NK-92 treated with Interleukin-12 subunit alpha and Interleukin-12 subunit beta, amount 100 ng/mL, for 24 hours (cell line): Measurements from ENCODE around the gene IBA57.

ENCODE experiments used
- DNase-seq: peaks from one replicate; lab custom pipeline; 2025; lab: John Stamatoyannopoulos, UW

IBA57 gene

DNA sequence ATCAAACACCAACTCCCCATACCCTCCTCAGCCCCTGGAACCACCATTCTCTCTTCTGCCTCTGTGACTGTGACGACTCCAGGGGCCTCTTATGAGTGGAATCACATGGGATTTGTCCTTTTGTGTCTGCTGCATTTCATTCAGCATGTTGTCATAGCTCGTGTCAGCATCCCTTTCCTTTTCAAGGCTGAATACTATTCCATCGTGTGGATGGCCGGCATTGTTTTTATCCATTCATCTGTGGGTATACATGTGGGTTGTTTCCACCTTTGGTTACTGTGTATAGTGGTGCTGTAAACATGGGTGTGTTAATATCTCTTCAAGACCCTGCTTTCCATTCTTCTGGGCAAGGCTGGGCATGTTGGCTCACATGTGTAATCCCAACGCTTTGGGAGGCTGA, 25.2 kb downstream of the IBA57 start:
- no peak for DNase-seq

DNA sequence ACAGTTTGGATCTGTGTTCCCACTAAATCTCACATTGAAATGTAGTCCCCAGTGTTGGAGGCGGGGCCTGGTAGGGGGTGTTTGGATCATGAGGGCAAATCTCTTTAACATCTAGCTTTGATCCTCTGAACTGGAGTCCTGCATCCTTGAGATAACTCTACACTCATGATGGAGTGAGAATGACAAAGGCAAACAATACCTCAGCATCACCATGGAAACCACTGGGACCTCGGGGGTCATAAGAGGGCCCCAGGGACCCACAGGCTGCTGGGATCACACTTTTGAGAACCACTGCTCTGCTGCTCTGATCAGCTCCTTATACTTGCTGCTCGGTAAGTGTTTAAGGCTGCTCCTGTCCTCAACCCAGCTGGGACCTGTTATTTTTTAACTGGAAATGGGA, 28.8 kb downstream of the IBA57 start:
- DNase-seq = no peak

DNA sequence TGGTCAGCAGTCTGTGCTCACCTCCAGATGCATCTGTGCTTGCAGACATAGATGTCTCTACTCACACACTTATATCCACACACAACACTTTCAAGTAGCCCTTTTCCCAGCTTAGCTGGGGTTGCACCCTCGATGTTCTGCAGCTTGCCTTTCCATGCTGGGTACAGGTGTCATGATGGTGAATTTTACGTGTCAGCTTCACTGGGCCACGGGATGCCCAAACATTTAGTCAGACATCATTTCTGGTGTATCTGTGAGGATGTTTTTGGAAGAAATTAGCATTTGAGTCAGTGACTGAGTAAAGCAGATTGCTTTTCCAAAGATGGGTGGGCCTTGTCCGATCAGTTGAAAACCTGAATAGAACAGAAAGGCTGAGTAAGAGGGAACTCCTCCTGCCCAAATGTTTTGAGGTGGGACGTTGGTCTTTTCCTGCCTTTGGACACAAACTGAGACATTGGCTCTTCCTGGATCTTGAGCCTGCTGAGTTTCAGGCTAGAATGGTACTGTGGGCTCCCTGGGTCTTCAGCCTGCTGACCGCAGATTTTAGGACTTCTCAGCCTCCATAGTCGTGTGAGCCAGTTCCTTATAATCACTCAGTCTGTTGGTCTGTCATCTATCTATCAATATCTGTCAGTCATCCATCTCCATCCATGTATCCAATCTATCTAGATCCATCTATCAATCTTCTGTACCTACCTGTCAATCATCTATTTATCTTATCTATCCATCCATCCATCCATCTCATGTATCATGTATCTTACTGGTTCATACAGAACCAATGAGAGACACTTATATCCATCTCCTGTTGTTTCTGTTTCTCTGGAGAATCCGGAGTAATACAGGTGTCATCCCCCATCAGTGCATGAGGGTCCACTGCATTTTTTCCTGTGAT, 29.6 kb downstream of the IBA57 start:
- no peak for DNase-seq

DNA sequence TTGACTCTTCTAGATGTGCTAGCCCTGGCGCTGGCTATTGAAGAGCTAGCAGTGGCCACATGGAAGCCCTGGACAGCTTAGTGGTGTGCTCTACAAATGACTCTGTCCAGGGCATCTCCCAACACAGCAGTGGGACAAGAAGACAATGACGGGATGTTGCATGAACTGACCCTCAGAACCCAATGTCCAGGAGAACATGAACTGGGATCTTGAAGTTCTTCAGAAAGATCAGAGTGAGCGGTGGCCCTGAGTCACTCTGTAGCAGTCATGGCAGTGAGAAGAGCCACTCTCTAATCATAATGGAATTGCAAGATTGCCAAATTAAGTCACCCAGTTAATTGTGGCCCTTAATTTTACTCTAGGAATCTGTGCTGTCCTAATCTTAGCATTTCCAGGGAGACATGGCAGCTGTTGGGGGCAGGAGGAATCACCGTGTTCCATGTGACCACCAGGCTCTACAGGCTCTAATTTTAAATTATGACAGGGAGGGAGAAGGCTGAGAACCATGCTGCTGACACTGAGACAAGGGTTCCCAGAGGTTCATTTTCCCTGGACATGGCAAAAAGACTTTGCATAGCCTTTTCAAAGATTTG, 32.0 kb downstream of the IBA57 start:
- DNase-seq = no peak

DNA sequence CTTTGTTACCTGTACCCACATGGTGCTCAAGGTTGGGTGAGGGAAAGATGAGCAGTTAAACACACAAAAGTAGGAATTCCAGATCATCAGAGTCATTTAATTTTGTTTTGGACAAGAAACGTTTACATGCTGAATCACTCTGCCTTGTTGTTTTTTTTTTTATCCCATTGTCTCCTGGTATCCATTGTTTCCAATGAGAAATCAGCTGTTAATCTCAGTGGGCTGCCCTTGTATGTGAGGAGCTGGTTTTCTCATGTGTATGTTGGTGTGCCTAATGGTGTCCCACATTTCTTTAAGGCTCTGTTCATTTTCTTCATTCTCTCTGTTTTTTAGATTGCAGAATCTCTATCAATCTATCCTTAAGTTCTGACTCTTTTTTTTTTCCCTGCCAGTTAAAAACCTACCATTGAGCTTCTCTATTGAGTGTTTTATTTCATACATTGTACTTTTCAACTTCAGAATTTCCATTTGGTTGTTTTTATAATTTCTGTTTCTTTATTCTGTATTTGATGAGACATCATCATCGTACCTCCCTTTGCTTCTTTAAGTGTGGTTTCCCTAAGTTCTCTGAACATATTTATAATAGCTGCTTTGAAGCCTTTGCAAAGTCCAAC, 33.5 kb downstream of the IBA57 start:
- DNase-seq = no peak

- no peak for DNase-seq
Measured at GRCh38 chr1:228204958-228205357, 39.4 kb downstream of the IBA57 start.

DNA sequence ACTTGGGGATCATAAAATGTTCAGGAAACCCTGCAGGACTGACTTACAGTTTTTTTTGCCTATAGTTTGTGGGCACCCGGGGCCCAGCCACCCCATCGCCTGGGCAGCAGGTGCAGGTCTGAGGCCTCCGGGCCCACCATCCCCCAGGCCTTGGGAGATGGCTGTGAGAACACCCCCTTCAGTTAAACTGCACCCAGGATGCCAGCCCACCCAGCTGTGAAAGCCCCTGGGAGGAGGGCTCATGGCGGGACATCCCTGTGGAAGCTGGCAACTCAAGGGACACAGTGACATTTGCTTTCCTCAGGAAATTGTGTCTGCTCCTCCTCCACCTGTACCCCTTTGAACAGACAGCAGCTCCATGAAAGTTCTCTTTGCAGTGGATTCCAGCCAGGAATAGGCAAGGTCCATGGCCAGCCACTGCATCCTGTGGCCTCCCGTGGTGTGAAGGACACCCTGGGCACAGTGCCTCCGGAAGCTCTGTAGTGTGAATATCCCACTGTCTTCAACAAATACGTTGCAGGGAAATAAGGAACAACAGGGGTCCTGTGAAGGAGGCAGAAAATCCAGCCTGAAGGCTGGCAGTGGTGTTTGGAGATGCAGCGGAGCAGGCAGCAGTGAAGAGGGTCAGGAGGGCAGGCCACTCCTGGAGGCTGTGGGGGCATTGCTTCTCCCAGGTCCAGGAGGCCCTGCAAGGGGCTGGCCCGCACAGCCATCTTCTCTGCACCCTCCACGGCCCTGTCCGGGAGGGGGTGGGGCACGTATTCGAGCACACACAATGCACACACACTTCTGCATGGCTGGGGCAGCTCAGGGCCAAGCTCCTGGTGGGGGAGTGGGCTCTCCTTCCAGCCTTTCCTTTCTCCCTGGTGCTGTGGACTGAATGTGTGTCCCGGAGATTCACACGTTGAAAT, 40.2 kb downstream of the IBA57 start:
- DNase-seq = no peak

DNA sequence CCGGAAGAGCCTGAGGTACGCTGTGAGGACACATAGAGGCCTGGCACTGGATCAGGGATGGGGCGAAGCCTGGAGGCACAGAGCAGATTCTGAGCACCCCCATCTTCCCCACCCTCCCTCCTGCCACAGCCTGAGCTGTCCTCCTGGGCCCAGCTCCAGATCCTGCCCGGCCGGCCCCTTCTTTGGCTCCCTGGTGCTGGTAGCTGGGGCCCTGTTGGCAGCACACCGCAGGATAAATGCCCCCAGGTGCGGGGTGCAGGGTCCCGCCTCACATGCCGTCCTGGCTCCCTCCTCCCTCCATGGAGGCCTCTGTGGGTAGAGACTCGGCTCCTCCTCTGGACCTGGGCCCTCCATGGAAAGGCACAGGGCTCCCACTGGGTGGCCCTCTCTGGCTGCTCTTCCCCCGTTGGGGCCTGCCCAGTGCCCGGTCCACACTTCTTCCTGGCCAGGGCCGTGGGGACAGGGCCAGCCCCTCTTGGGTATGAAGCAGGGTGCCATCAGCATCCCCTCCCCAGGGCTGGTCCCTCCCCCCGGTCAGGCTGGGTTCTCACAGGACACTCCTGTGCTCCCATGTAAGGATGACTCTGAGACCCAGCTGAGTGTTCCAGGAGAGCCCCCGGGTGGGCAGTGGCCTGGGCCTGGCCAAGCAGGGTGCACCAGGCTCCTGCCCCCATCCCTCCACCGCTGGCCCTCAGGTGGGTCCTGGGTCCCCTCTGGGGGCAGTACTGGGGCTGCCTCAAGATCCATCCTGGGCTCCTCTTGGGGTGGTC, 41.2 kb downstream of the IBA57 start:
- DNase-seq = no peak

GRCh38 chr1:228207381-228207810, 41.8 kb downstream of the IBA57 start:
- no peak for DNase-seq

GRCh38 chr1:228207851-228208821, 42.5 kb downstream of the IBA57 start, which contains the start of gene OBSCN:
Gene OBSCN, plus strand, starts transcription at chr1:228208044. Its CDS starts 3,740 bp downstream, at chr1:228211784.
- no peak for DNase-seq

GRCh38 chr1:228208831-228209551, 43.4 kb downstream of the IBA57 start:
- no peak for DNase-seq

DNA sequence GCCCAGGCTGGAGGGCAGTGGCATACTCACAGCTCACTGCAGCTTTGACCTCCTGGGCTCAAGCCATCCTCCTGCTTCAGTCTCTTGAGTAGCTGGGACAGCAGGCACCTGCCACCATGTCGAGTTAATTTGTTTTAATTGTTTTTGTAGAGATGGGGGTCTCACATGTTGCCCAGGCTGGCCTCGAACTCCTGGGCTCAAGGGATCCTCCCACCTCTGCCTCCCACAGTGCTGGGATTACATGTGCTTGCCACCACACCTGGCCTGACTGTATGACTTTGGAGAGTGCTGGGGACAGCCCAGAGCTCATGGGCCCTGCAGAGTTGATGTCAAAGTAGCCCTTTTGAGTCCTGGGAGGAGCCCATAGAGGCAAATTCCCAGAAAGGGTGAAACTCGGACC, 44.1 kb downstream of the IBA57 start:
- no peak for DNase-seq

GRCh38 chr1:228210076-228210651, 44.6 kb downstream of the IBA57 start:
- no peak for DNase-seq

DNA sequence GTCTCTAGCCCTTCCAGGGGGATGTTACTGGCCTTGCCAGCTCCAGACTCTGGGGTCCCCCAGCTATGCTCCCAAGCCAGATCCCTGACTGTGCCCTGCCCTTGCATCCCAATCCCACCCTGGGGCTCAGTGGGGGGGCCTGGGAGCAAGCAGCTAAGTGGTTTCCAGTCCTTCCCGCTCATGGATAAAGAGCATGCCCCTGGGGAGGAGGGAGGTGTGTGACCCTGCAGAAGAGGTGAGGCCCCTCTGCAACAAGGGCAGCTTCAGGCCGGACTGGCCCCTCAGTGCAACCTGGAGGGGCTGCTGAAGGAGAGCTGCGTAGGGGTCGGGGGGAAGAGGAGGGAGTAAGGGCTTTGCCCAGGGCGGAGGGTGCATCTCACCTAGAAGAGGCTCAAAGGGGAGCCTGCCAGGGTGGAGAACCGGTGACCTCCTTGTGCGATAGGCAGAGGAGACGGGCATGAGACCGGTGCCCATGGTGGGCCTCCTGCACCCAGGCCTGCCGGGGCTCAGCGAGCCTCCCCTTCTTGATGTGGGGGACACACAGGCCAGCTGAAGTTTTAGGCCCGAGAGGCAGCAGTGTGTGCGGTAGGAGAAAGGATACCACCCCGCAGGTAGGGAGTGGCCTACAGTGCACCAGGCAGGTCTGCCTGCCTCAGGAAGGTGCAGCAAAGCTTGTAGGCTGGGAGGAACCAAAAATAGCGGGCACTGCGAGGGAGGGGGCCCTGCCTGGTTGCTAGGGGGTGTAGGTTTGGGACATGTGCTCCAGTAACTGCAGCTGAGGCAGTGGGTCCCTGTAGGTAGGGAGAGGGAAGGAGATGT, 45.3 kb downstream of the IBA57 start:
- no peak for DNase-seq

GRCh38 chr1:228211531-228212414, 46.2 kb downstream of the IBA57 start:
- DNase-seq = no peak

DNA sequence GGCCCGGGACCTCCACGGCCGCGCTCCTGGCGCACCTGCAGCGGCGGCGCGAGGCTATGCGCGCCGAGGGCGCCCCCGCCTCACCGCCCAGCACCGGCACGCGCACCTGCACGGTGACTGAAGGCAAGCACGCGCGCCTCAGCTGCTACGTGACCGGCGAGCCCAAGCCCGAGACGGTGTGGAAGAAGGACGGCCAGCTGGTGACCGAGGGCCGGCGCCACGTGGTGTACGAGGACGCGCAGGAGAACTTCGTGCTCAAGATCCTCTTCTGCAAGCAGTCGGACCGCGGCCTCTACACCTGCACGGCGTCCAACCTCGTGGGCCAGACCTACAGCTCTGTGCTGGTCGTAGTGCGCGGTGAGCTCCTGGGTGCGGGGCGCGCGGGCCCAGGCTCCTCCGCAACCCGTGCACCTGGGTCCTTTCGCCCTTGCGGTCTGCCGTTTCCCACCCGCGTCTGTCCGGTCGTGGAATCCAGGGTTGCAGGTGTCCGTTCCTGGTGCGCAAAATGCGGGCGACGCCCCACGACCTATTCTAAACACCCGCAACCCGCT, 46.9 kb downstream of the IBA57 start:
- DNase-seq = no peak
